ENCODE measurements around the gene XRCC3. TPM values are rescaled to one million over a fixed set of nuclear protein-coding genes. Genes with fewer than 3 reads are reported as not detected.

The XRCC3 gene
- total RNA-seq, 1 donor from 2014 or later, result 10.2 TPM

DNA sequence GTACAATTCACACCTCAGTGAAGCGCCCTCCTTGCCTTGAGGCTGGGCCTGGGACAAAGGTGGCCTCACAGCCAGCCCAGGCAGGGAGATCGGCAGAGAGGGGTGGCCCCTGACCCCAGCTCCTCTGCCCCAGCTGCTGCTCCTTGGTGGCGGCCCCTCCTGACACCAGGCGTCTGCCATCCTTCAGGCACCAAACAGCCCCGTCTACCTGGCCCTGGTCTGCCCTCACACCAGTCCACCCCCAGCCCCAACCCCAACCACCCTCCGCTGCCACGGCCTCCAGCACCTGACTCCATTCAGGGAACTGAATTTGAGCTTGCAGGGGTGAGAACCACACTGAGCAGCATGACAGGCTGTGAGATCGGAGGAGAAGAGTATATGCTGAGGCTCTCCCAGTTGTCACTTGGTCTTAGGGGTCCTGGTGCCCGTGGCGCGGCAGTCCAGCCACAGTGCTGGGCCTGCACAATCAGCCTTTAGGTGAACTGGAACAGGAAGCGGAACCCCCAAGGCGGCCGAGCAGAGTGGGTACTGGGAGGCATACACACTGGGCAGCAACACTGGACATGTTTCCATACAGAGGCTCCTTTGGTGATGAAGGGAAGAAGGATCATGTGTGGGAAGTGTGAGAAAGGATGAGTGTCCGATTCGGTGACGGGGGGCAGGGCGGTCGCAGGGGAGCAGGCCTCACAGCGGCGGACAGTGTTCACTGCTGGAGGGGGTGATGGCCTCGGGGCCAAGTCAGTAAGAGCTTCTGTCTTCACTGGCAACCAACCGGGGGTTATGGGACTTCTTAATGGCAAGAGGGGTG lies 19.0 kb upstream of the XRCC3 start:
- no peak overlapping the region for H3K27ac Mint-ChIP-seq (ENCODE audit: unreplicated experiment)
- no peaks in the 10 kb centered on the region for H3K9me3 Mint-ChIP-seq (ENCODE audit: unreplicated experiment)
- peaks cover 47% of the 10 kb centered on the region for H3K36me3 Mint-ChIP-seq (ENCODE audit: low read depth, unreplicated experiment)
- H3K27me3 Mint-ChIP-seq (ENCODE audit: unreplicated experiment), result peaks cover 14% of the 10 kb centered on the region
- peak overlapping the region; percentile 56 for H3K4me3 Mint-ChIP-seq (ENCODE audit: unreplicated experiment)
- peaks cover 15% of the 10 kb centered on the region for H3K4me1 Mint-ChIP-seq (ENCODE audit: unreplicated experiment)
- no peak for DNase-seq (ENCODE audit: low spot score)
- no peak for TF ChIP-seq CTCF (IDR thresholded peaks at IDR 0.05; ENCODE audit: unreplicated experiment)

DNA sequence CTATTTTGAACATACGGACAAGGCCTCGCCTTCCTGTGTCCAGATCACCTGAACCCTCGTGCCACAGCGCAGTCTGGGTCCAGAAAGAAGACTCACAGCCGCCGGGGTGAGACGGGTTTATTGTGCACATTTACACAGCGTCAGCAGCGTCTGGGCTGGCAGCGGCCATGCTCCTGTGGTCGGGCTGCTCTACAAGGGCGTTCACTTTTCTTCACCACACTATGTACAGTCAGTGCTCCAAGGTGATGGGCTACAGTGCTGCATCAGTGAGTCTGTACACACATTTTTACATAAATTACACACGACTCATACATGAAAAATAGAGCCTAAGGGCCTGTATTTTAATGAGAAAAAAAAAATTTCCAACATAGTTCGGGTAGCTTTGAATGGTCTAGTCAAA lies 18.4 kb upstream of the XRCC3 start:
- Mint-ChIP-seq H3K27me3 (ENCODE audit: unreplicated experiment) (peaks cover 14% of the 10 kb centered on the region), H3K4me3 (ENCODE audit: unreplicated experiment) (no peak overlapping the region), H3K4me1 (ENCODE audit: unreplicated experiment) (peaks cover 18% of the 10 kb centered on the region), H3K27ac (ENCODE audit: unreplicated experiment) (no peak overlapping the region), H3K36me3 (ENCODE audit: low read depth, unreplicated experiment) (peaks cover 53% of the 10 kb centered on the region), H3K9me3 (ENCODE audit: unreplicated experiment) (no peaks in the 10 kb centered on the region)
- no peak for DNase-seq (ENCODE audit: low spot score)
- no peak for TF ChIP-seq CTCF (IDR thresholded peaks at IDR 0.05; ENCODE audit: unreplicated experiment)

DNA sequence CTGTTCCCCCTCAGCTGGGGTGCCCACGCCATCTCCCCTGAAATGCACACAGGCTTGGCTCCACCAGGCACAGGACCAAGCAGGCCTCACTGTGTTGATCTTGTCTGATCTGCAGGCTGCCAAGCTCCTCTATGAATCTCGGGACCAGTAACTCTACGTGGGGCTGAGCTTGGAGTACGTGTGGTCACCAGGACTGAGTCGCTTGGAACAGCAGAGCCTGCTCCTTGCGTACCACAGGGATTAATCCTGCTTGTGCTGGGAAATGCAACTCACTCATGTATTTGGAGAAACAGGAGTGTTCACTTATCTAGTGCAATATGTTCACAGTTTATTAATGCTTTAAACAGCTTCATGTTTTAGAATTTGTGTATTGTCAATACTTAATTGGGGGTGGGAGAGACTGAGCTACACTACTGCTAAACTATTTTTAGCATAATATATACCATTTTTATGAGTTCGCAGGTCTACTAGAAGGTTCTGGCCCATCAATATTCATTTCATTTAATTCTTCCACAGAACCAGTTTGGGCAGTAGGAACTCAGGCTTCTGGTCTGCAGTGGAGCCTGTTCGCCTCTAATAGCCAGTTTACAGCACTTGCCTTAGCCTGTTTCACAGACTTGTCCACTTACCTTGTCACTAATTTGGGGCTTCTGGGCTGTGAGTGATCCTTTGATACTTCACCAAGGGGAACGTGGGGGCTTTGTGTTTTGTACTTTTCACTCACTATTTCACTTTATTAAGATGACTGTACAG lies 17.8 kb upstream of the XRCC3 start:
- no peak for TF ChIP-seq CTCF (IDR thresholded peaks at IDR 0.05; ENCODE audit: unreplicated experiment)
- H3K36me3 Mint-ChIP-seq (ENCODE audit: low read depth, unreplicated experiment), result peaks cover 50% of the 10 kb centered on the region
- H3K27ac Mint-ChIP-seq (ENCODE audit: unreplicated experiment), result peak overlapping the region; percentile 57

DNA sequence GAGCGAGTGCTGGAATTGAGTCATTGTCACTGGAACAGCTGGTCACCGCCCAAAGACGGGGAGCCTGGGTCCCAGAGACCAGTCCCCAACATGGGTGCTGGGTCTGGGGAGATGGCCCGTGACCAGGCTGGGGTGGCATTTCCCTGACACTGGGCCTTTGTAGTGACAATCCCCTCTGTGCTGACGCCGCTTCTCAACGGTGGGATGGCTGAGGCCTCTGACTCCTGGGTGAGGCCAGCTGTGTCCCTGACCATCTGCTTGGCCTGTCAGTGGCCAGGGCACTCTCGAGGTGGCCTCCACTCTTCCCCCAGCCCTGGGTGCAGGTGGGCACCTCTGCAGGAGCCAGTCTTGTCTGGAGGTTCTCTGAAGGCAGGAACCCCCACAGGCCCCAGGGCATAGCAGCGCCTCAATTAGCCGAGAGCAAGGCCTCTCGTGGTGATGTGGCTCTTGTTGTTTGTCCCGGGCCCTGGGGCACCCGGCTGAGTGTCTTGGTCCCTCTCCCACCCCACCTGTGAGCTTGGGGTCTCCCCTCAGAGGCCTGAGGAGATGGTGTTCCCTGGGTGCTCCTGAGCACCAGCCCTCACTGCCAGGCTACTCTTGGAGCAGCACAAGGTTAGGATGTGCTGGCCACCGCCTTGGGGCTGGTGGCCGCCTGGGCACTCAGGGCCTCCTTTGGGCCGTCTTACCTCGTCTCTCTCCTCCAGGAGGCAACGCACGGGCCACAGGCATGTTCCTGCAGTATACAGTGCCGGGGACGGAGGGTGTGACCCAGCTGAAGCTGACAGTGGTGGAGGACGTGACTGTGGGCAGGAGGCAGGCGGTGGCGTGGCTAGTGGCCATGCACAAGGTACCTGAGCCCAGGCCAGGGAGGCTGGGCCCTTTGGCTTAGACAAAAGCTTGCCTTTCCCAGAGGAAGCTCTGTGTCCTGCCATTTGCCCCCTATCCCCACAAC lies 16.9 kb upstream of the XRCC3 start:
- Mint-ChIP-seq H3K9me3 (ENCODE audit: unreplicated experiment) (no peaks in the 10 kb centered on the region), H3K27me3 (ENCODE audit: unreplicated experiment) (peaks cover 7% of the 10 kb centered on the region), H3K36me3 (ENCODE audit: low read depth, unreplicated experiment) (peaks cover 42% of the 10 kb centered on the region), H3K4me1 (ENCODE audit: unreplicated experiment) (peaks cover 22% of the 10 kb centered on the region), H3K27ac (ENCODE audit: unreplicated experiment) (no peak overlapping the region), H3K4me3 (ENCODE audit: unreplicated experiment) (no peak overlapping the region)
- no peak for DNase-seq (ENCODE audit: low spot score)
- no peak for TF ChIP-seq CTCF (IDR thresholded peaks at IDR 0.05; ENCODE audit: unreplicated experiment)

More for the DNA sequence above, 17.8 kb upstream of the XRCC3 start:
- H3K9me3 Mint-ChIP-seq (ENCODE audit: unreplicated experiment), result no peaks in the 10 kb centered on the region
- peaks cover 12% of the 10 kb centered on the region for H3K27me3 Mint-ChIP-seq (ENCODE audit: unreplicated experiment)
- peak overlapping the region; percentile 42 for H3K4me3 Mint-ChIP-seq (ENCODE audit: unreplicated experiment)
- DNase-seq (ENCODE audit: low spot score), result no peak
- peaks cover 22% of the 10 kb centered on the region for H3K4me1 Mint-ChIP-seq (ENCODE audit: unreplicated experiment)

Measured in endothelial cell (in vitro differentiated cells).